ENCODE data around the gene AMN1. TPM values are rescaled to one million over a fixed set of nuclear protein-coding genes. Genes with fewer than 3 reads are reported as not detected.

The AMN1 gene
- total and polyA plus RNA-seq, 2 donors (not counting 1 experiment from before 2014, with no cell fraction given), result 9.1 to 10.4 TPM

- Histone ChIP-seq H2AFZ (ENCODE audit: low read length) (no peak overlapping the region), H3K27ac (ENCODE audit: insufficient read depth, low read length) (no peak overlapping the region), H3K4me2 (ENCODE audit: extremely low read depth, insufficient read depth, low read length) (no peak overlapping the region), H3K9me3 (ENCODE audit: control insufficient read depth, insufficient read depth, low read depth, low read length) (no peaks in the 10 kb centered on the region), H3K4me1 (ENCODE audit: control insufficient read depth, extremely low read depth, insufficient read depth, low read length) (no peaks in the 10 kb centered on the region), H3K4me3 (replicated peaks in 1 of 4; ENCODE audit: control extremely low read depth in 1 of 4, insufficient read depth in 1 of 4, low read depth in 3 of 4, low read length in 4 of 4) (no peak overlapping the region), H4K20me1 (ENCODE audit: control insufficient read depth, extremely low read depth, insufficient read depth, low read length) (no peaks in the 10 kb centered on the region), H3K27me3 (ENCODE audit: control insufficient read depth, insufficient read depth, low read length) (no peaks in the 10 kb centered on the region), H3K79me2 (ENCODE audit: control insufficient read depth, insufficient read depth, low read length) (no peaks in the 10 kb centered on the region), H3K36me3 (ENCODE audit: control insufficient read depth, insufficient read depth, low read length) (no peaks in the 10 kb centered on the region), H3K9ac (ENCODE audit: insufficient read depth, low read length) (no peak overlapping the region)
- no peak for TF ChIP-seq CTCF (conservative IDR thresholded peaks at IDR 0.05 in 1 of 2, IDR thresholded peaks at IDR 0.05 in 1 of 2; ENCODE audit: low read depth in 1 of 2, low read length in 2 of 2)
- TF ChIP-seq EZH2 (IDR thresholded peaks at IDR 0.05; ENCODE audit: low read length, missing control alignments), result no peak
- no peak for DNase-seq (ENCODE audit: low read depth in 2 of 2)
Measured at GRCh38 chr12:31662176-31662849, 66.5 kb downstream of the AMN1 start.

GRCh38 chr12:31659087-31659942, 69.5 kb downstream of the AMN1 start, which contains the start of gene ETFBKMT:
TSS of gene ETFBKMT (plus strand) at chr12:31659688. CDS start at chr12:31661954, 2,266 bp downstream.
- H3K4me3 ChIP-seq (replicated peaks in 1 of 4; ENCODE audit: control extremely low read depth in 1 of 4, insufficient read depth in 1 of 4, low read depth in 3 of 4, low read length in 4 of 4), result peak within 1 kb of the TSS; percentile 91 to 100 (median 94)
- peak within 1 kb of the TSS; percentile 94 for H3K27ac ChIP-seq (ENCODE audit: insufficient read depth, low read length)
- no peaks in the 10 kb centered on the region for H3K36me3 ChIP-seq (ENCODE audit: control insufficient read depth, insufficient read depth, low read length)
- no peaks in the 10 kb centered on the region for H4K20me1 ChIP-seq (ENCODE audit: control insufficient read depth, extremely low read depth, insufficient read depth, low read length)
- H3K27me3 ChIP-seq (ENCODE audit: control insufficient read depth, insufficient read depth, low read length), result no peaks in the 10 kb centered on the region
- no peaks in the 10 kb centered on the region for H3K79me2 ChIP-seq (ENCODE audit: control insufficient read depth, insufficient read depth, low read length)
- peak within 1 kb of the TSS; percentile 86 for H3K9ac ChIP-seq (ENCODE audit: insufficient read depth, low read length)
- no peaks in the 10 kb centered on the region for H3K4me1 ChIP-seq (ENCODE audit: control insufficient read depth, extremely low read depth, insufficient read depth, low read length)
- H2AFZ ChIP-seq (ENCODE audit: low read length), result peak within 1 kb of the TSS; percentile 99
- DNase-seq (ENCODE audit: low read depth in 2 of 2), result peak; percentile 81 to 91
- TF ChIP-seq CTCF (conservative IDR thresholded peaks at IDR 0.05 in 1 of 2, IDR thresholded peaks at IDR 0.05 in 1 of 2; ENCODE audit: low read depth in 1 of 2, low read length in 2 of 2), result peak; percentile 27 to 44
- no peak for TF ChIP-seq EZH2 (IDR thresholded peaks at IDR 0.05; ENCODE audit: low read length, missing control alignments)
- no peaks in the 10 kb centered on the region for H3K9me3 ChIP-seq (ENCODE audit: control insufficient read depth, insufficient read depth, low read depth, low read length)
- peak within 1 kb of the TSS; percentile 99 for H3K4me2 ChIP-seq (ENCODE audit: extremely low read depth, insufficient read depth, low read length)

- Histone ChIP-seq H3K4me2 (ENCODE audit: extremely low read depth, insufficient read depth, low read length) (peak overlapping the region; percentile 73), H3K27me3 (ENCODE audit: control insufficient read depth, insufficient read depth, low read length) (no peaks in the 10 kb centered on the region), H4K20me1 (ENCODE audit: control insufficient read depth, extremely low read depth, insufficient read depth, low read length) (no peaks in the 10 kb centered on the region), H3K36me3 (ENCODE audit: control insufficient read depth, insufficient read depth, low read length) (no peaks in the 10 kb centered on the region), H3K79me2 (ENCODE audit: control insufficient read depth, insufficient read depth, low read length) (no peaks in the 10 kb centered on the region), H2AFZ (ENCODE audit: low read length) (peak overlapping the region; percentile 93), H3K4me3 (replicated peaks in 1 of 4; ENCODE audit: control extremely low read depth in 1 of 4, insufficient read depth in 1 of 4, low read depth in 3 of 4, low read length in 4 of 4) (peak overlapping the region; percentile 91 to 100 (median 94)), H3K9me3 (ENCODE audit: control insufficient read depth, insufficient read depth, low read depth, low read length) (no peaks in the 10 kb centered on the region), H3K9ac (ENCODE audit: insufficient read depth, low read length) (peak overlapping the region; percentile 86), H3K27ac (ENCODE audit: insufficient read depth, low read length) (peak overlapping the region; percentile 94), H3K4me1 (ENCODE audit: control insufficient read depth, extremely low read depth, insufficient read depth, low read length) (no peaks in the 10 kb centered on the region)
- TF ChIP-seq EZH2 (IDR thresholded peaks at IDR 0.05; ENCODE audit: low read length, missing control alignments) (no peak), CTCF (conservative IDR thresholded peaks at IDR 0.05 in 1 of 2, IDR thresholded peaks at IDR 0.05 in 1 of 2; ENCODE audit: low read depth in 1 of 2, low read length in 2 of 2) (no peak)
- no peak for DNase-seq (ENCODE audit: low read depth in 2 of 2)
Measured at GRCh38 chr12:31658471-31659086, 70.2 kb downstream of the AMN1 start.
